HuH-7.5 (cell line): ENCODE results near the gene NCAPH2.
"Not testable (repeated sequence)": the region's sequence is repeated elsewhere in the genome, so short reads cannot be mapped to it uniquely, and the experiment has no call there.

Experiments
- DNase-seq: peaks from one replicate; pipeline ENCODE4 v3.0.0; 2011; ENCODE audit warnings: low spot score

Gene NCAPH2

GRCh38 chr22:50530877-50531545 is 23.0 kb downstream of the NCAPH2 start:
- DNase-seq, result no peak

DNA sequence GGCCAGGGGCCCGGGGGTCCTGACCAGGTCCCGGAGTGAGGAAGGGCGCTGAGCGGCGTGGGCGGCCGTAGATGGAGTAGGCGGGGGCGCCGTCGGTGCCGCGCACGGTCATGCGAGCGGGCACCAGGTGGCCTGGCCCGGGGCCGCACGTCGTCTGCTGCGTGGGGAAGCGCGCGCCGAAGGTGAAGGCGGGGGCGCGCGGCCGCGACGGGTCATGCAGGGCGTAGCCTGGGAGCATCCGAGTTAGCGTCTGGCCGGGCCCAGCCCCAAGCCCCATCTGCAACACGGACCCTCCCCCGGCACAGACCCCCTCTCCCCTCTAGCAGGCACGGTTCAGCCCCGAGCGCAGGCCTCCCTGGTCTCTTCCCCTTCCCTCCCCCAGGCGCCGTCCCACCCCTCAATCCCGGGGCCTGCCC is 23.5 kb downstream of the NCAPH2 start:
- DNase-seq, result no peak

DNA sequence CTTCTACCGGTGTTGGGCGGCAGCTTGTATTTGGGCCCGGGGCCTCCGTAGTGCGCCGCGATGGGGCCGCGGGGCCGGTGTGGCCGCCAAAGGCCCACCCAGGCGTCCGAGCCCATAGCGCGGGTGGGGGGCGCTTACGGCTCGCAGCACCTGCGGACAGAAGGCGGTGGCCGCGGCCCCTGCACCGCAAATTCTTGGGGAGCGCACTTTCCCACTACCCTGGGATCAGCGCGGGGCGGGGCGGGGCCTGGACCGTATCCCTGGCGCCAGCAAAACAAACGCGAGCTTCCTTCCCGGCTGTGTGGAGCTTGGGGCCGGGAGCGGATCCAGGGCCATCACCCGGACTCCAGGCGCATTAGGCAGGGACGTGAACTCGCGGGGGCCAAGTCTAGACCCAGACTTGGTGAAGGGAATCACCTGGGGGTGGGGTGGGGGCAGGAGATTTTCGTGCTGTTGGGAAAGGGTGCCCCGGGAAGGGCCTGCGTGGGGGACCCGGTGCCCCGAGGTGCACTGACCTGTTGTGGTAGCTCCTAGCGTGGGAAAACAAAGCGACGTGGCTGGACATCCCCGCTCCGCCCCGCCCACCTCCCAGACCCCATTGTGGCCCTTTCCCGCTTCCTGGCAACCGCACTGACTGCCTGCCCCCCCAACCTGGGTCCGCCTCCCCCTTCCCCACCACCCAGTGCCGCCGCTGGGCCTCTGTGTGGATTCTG is 24.1 kb downstream of the NCAPH2 start:
- peak; percentile 94 for DNase-seq

- no peak for DNase-seq
Measured at GRCh38 chr22:50532824-50533796, 25.1 kb downstream of the NCAPH2 start.

DNA sequence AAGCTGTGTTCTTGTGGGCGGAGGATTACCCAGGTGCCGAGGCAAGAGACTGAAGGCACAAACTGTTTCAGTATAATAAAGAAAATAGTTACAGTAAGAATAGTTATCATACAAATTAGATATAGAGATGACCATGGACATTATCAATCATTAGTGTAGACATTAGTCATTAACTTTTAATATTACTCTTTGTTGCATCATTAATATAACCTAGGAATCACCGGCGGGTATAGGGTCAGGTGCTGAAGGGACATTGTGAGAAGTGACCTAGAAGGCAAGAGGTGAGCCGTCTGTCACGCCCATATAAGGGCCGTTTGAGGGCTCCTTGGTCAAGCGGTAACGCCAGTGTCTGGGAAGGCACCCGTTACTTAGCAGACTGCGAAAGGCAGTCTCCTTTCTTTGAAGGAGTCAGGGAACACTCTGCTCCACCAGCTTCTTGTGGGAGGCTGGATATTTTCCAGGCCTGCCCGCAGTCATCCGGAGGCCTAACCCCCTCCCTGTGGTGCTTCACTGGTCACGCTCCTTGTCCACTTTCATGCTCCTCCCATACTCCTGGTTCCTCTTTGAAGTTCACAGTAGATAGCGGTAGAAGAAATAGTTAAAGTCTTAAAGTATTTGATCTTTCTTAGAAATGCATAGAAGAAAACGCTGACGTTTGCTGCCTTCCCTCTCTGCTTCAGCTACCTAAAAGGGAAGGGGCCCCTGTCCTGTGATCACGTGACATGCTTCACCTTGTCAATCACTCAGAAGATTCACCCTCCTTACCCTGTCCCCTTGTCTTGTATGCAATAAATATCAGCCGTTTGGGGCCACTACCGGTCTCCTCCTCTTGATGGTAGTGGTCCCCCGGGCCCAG is 26.1 kb downstream of the NCAPH2 start:
- not testable (repeated sequence) for DNase-seq

DNA sequence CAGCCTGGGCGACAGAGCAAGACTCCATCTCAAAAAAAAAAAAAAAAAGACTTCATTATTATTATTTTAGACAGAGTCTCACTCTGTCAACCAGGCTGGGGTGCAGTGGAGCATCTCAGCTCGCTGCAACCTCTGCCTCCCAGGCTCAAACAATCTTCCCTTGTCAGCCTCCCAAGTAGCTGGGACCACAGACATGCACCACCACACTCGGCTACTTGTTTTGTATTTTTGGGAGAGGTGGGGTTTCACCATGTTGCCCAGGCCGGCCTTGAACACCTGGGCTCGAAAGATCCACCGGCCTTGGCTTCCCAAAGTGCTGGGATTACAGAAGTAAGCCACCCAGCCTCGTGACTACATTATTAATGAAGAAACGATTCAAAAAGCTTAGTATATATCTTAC is 27.1 kb downstream of the NCAPH2 start:
- DNase-seq, result no peak

GRCh38 chr22:50536226-50536625 is 28.2 kb downstream of the NCAPH2 start:
- DNase-seq, result no peak

- no peak for DNase-seq
Measured at GRCh38 chr22:50537765-50538164, 29.7 kb downstream of the NCAPH2 start.

GRCh38 chr22:50540381-50540780 is 32.4 kb downstream of the NCAPH2 start:
- no peak for DNase-seq

DNA sequence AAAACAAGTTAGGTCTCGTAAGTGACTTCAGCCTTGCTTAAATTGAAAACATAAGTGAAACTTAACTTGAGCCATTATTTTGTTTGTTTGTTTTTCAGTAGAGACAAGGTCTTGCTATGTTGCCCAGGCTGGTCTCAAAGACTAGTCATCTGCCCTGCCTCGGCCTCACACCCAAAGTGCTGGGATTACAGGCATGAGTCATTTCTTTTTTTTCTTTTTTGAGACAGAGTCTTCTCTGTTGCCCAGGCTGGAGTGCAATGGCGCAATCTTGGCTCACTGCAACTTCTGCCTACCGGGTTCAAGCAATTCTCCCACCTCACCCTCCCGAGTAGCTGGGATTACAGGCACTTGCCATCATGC is 33.6 kb downstream of the NCAPH2 start:
- DNase-seq, result not testable (repeated sequence)

GRCh38 chr22:50542416-50542927 is 34.4 kb downstream of the NCAPH2 start:
- DNase-seq, result no peak

- peak; percentile 97 for DNase-seq
Measured at GRCh38 chr22:50544078-50544745, 36.2 kb downstream of the NCAPH2 start.

DNA sequence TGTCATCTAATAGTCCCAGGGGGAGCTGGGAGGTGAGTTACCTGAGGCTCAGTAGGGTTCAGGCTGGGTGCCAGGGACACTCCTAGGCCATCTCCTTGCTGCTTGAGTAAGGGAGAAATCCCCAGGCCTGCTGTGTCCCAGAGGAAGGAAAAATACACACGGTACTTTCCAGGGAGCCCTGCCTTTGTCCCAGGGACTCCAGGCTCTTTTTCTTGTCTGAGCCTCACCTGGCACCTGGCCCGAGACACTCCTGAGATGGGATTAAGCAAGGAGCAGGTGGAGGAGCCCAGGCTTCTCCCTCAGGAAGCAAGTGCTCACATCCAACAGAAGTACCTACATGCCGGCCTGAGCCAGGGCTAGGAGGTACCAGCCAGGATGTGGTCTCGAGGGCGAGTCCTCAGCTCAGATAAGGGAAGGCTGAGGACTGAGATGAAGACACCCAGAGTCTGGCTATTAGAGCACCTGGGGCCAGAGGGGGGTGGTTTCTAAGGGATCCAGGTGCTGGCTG is 36.8 kb downstream of the NCAPH2 start:
- DNase-seq, result no peak

- DNase-seq, result peak; percentile 63
Measured at GRCh38 chr22:50545522-50546325, 37.7 kb downstream of the NCAPH2 start, which contains the start of gene KLHDC7B. TSS of gene KLHDC7B (plus strand) at chr22:50545899. CDS start at chr22:50546244, 345 bp downstream.

- no peak for DNase-seq
Measured at GRCh38 chr22:50546326-50547262, 38.6 kb downstream of the NCAPH2 start.

DNA sequence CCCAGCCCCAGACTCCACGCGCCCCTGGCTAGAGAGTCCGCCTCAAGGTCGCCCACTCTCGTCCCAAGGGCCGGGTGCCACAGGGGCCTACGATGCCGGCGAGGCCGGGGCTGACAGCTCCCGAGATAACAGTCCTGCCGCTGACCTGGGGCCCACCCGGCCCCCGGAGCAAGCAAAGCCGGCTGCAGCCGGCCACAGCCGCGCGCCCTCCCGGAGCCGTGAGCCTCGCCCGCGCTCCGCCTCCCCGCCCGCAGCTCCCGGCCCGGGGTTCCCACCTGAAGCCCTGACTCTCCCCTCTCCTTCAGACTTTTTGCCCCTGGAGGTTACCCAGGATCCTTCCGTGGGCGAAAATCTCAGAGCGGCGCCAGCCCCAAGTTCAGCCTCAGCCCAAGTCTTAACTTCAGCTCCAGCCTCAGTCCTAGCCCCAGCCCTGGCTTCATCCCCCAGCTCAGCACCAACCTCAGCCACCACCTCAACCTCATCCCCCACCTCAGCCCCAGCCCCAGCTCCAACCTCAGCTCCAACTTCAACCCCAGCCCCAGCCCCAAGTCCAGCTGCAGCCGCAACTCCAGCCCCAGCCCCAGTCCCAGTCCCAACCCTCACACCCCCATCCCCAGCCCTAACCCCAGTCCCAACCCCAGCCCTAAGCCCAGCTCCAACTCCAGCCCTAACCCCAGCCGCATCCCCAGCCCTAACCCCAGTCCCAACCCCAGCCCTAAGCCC is 39.4 kb downstream of the NCAPH2 start:
- DNase-seq, result peak; percentile 68

DNA sequence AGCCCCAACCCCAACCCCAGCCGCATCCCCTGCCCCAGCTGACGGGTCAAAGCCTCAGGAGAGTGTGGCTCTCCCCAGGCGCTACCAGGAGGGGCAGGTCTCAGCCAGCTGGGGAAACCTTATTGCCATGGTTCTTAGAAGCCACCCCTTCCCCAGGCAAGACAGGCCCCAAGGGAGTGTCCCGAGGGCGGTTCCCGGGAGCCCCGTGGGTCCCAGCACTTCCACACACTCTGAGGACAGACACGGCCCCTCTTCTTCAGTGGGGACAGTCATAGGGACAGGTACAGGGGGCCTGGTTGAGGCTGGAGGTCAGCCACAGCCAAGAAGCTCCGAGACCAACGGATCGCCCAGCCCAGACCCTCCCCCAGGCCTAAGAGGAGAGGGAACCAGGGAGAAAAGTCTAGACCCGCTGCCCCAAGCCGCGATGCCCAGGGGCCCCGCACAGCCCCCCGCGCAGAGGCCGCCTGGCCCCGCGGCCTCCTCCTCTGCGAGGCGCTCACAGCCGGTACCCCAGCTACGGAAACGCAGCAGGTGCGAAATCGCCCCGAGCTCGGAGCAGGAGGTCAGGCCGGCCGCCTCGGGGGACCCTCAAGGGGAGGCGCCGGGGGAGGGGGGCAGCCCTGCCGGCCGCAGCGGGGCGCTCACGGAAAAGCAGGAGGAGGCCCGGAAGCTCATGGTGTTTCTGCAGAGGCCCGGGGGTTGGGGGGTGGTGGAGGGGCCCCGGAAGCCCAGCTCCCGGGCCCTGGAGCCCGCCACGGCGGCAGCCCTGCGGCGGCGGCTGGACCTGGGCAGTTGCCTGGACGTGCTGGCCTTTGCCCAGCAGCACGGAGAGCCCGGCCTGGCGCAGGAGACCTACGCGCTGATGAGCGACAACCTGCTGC is 40.3 kb downstream of the NCAPH2 start:
- DNase-seq, result no peak
